Bronchial epithelial cell (primary cell): ENCODE data around the gene DDX51. TPM values are rescaled to one million over a fixed set of nuclear protein-coding genes. Genes with fewer than 3 reads are reported as not detected.

Source experiments
- DNase-seq: peaks from one replicate; pipeline ENCODE4 v3.0.0-alpha.2; 2010; ENCODE audit warnings: low read depth
- FAIRE-seq: peaks from 2 replicates; lab custom pipeline; 2011; peaks lifted over from hg19 to GRCh38; lab: Jason Lieb, UNC
- H3K27me3 ChIP-seq: 2 replicates; pipeline ENCODE4 v1.5.1; 2011; ENCODE audit warnings: low read length; ENCODE audit not compliant: control insufficient read depth, insufficient read depth
- H3K36me3 ChIP-seq: 2 replicates; pipeline ENCODE4 v1.5.1; 2011; ENCODE audit warnings: low read length; ENCODE audit not compliant: control insufficient read depth, insufficient read depth
- H3K4me3 ChIP-seq: 2 replicates; pipeline ENCODE4 v1.5.1; 2011; ENCODE audit warnings: mild to moderate bottlenecking, low read depth, low read length, control low read depth
- CTCF ChIP-seq: IDR thresholded peaks from 2 replicates; pipeline ENCODE4 v1.5.1; 2011; ENCODE audit warnings: mild to moderate bottlenecking, moderate library complexity, low read length, control low read depth, inconsistent platforms; ENCODE audit not compliant: insufficient read depth, severe bottlenecking
- total RNA-seq: library from RNA; depleted of rRNA; stranded (reverse); fragments of >200 nt; gene quantifications from 2 replicates; pipeline ENCODE4 v1.2.1, GENCODE V29; 2014

Gene DDX51
- total RNA-seq, 1 donor from 2014 or later, result 10.0 TPM

- H3K27me3 ChIP-seq, result no peaks in the 10 kb centered on the region
- H3K4me3 ChIP-seq, result no peak overlapping the region
- DNase-seq, result no peak
- no peak for TF ChIP-seq CTCF
- no peak for FAIRE-seq
- no peaks in the 10 kb centered on the region for H3K36me3 ChIP-seq
These were observed 17.8 kb upstream of the DDX51 start for GRCh38 chr12:132161796-132162507.

GRCh38 chr12:132161036-132161781 is 17.1 kb upstream of the DDX51 start:
- no peak overlapping the region for H3K4me3 ChIP-seq
- FAIRE-seq (no peak), DNase-seq (no peak)
- no peak for TF ChIP-seq CTCF
- no peaks in the 10 kb centered on the region for H3K27me3 ChIP-seq
- no peaks in the 10 kb centered on the region for H3K36me3 ChIP-seq

GRCh38 chr12:132160601-132161035 is 16.5 kb upstream of the DDX51 start:
- FAIRE-seq (no peak), DNase-seq (no peak)
- no peaks in the 10 kb centered on the region for H3K36me3 ChIP-seq
- H3K27me3 ChIP-seq, result no peaks in the 10 kb centered on the region
- no peak for TF ChIP-seq CTCF
- no peak overlapping the region for H3K4me3 ChIP-seq

GRCh38 chr12:132160016-132160415 is 15.9 kb upstream of the DDX51 start:
- Histone ChIP-seq H3K4me3 (no peak overlapping the region), H3K27me3 (no peaks in the 10 kb centered on the region), H3K36me3 (no peaks in the 10 kb centered on the region)
- FAIRE-seq (no peak), DNase-seq (no peak)
- TF ChIP-seq CTCF, result no peak

- Histone ChIP-seq H3K27me3 (no peaks in the 10 kb centered on the region), H3K36me3 (no peaks in the 10 kb centered on the region), H3K4me3 (no peak overlapping the region)
- TF ChIP-seq CTCF, result no peak
- no peak for DNase-seq
- no peak for FAIRE-seq
These were observed 15.5 kb upstream of the DDX51 start for GRCh38 chr12:132159555-132160003.
